A673 (cell line): ENCODE measurements around the gene HOXA6. TPM values are rescaled to one million over a fixed set of nuclear protein-coding genes. Genes with fewer than 3 reads are reported as not detected.

Source experiments
- BruUV-seq: library from RNA; stranded (reverse); fragments of 400-500 nt; replicated peaks from 2 replicates; lab custom pipeline; 2021; lab: Mats Ljungman, UMichigan
- CTCF ChIA-PET: fragments of 300-600 bp; sonication (Branson Sonifier 250); formaldehyde crosslinking; loops from one replicate; lab custom pipeline; 2022; ENCODE audit warnings: antibody characterized with exemption; lab: Charles Lee
- POLR2A ChIA-PET: fragments of 300-600 bp; sonication (Branson Sonifier 250); formaldehyde crosslinking; loops from one replicate; lab custom pipeline; 2022; ENCODE audit warnings: antibody characterized with exemption; ENCODE audit not compliant: low non-redundant PET; lab: Charles Lee
- DNase-seq: peaks from one replicate; pipeline ENCODE4 v3.0.0-alpha.2; 2015; ENCODE audit warnings: low spot score
- H3K27ac ChIP-seq: fragments of 200-600 bp; sonication (generic); 2 replicates; pipeline ENCODE4 v1.5.1; 2016; ENCODE audit warnings: mixed run types, low read depth, mild to moderate bottlenecking, mixed read lengths, antibody characterized with exemption, low read length; ENCODE audit not compliant: poor library complexity, severe bottlenecking
- H3K27me3 ChIP-seq: fragments of 200-600 bp; sonication (generic); replicated peaks from 2 replicates; pipeline ENCODE4 v1.6.1; 2017; ENCODE audit warnings: mixed run types, low read depth, mild to moderate bottlenecking, mixed read lengths, antibody characterized with exemption, low read length; ENCODE audit not compliant: insufficient read depth, poor library complexity
- H3K36me3 ChIP-seq: fragments of 200-600 bp; sonication (generic); 2 replicates; pipeline ENCODE4 v1.6.1; 2016; ENCODE audit warnings: mixed run types, mild to moderate bottlenecking, mixed read lengths, antibody characterized with exemption, low read length; ENCODE audit not compliant: insufficient read depth, poor library complexity, severe bottlenecking
- H3K4me1 ChIP-seq: fragments of 200-600 bp; sonication (generic); 2 replicates; pipeline ENCODE4 v1.6.1; 2017; ENCODE audit warnings: mixed run types, mild to moderate bottlenecking, mixed read lengths, antibody characterized with exemption, low read length; ENCODE audit not compliant: insufficient read depth, poor library complexity, severe bottlenecking
- H3K4me3 ChIP-seq: fragments of 200-600 bp; sonication (generic); 2 replicates; pipeline ENCODE4 v1.5.1; 2016; ENCODE audit warnings: low read depth, mixed run types, mild to moderate bottlenecking, mixed read lengths, low read length; ENCODE audit not compliant: poor library complexity, severe bottlenecking
- H3K9me3 ChIP-seq: fragments of 200-600 bp; sonication (generic); 2 replicates; pipeline ENCODE4 v1.6.1; 2016; ENCODE audit warnings: mixed run types, low read depth, mild to moderate bottlenecking, mixed read lengths, antibody characterized with exemption, low read length; ENCODE audit not compliant: poor library complexity, severe bottlenecking
- CTCF ChIP-seq: fragments of 300-800, 200-600 bp; sonication (generic); conservative IDR thresholded peaks from 2 replicates; pipeline ENCODE4 v1.5.1; 2017; ENCODE audit warnings: low read depth, mild to moderate bottlenecking, antibody characterized with exemption, low read length, moderate library complexity, mixed read lengths
- EZH2 ChIP-seq: fragments of 200-600 bp; sonication (generic); IDR thresholded peaks from 2 replicates; pipeline ENCODE4 v1.6.1; 2017; ENCODE audit warnings: borderline replicate concordance, low read depth, mild to moderate bottlenecking, mixed read lengths, antibody characterized with exemption, low read length; ENCODE audit not compliant: poor library complexity, severe bottlenecking
- intact Hi-C: fragments of 100-400 bp; cut with micrococcal nuclease; formaldehyde crosslinking; loops from one replicate; pipeline ENCODE4 v1.10.0; 2022; ENCODE audit not compliant: unreplicated experiment
- total RNA-seq: library from RNA; stranded (reverse); gene quantifications from 2 replicates; pipeline ENCODE4 v1.2.3, GENCODE V29; 2021

HOXA6 gene
- total RNA-seq, 1 experiment from 2014 or later = not detected

GRCh38 chr7:27194002-27194352 lies 46.4 kb upstream of the HOXA6 start:
- no peak for DNase-seq
- ChIA-PET CTCF (no interaction called here), POLR2A (no interaction called here)
- Histone ChIP-seq H3K4me3 (no peak overlapping the region), H3K9me3 (no peaks in the 10 kb centered on the region), H3K4me1 (no peaks in the 10 kb centered on the region), H3K27ac (no peak overlapping the region), H3K27me3 (peaks cover 99% of the 10 kb centered on the region), H3K36me3 (no peaks in the 10 kb centered on the region)
- intact Hi-C loops = no loop called here
- BruUV-seq = no TSS peak
- TF ChIP-seq EZH2 (no peak), CTCF (no peak)

- Histone ChIP-seq H3K9me3 (no peaks in the 10 kb centered on the region), H3K27me3 (peaks cover 99% of the 10 kb centered on the region), H3K27ac (no peak overlapping the region), H3K36me3 (no peaks in the 10 kb centered on the region), H3K4me3 (no peak overlapping the region), H3K4me1 (no peaks in the 10 kb centered on the region)
- POLR2A ChIA-PET = no interaction called here
- intact Hi-C loops = no loop called here
- BruUV-seq = no TSS peak
- no peak for DNase-seq
- CTCF ChIA-PET = no interaction called here
- TF ChIP-seq EZH2 = peak; percentile 27
- TF ChIP-seq CTCF = no peak
Observed at GRCh38 chr7:27193335-27194001, 45.9 kb upstream of the HOXA6 start.

- DNase-seq = no peak
- ChIA-PET POLR2A (no interaction called here), CTCF (interaction anchor here (0.6 kb wide), 1 partner anchor 787 kb away, joined by 3 read pairs; no protein-coding TSS in a partner anchor)
- H3K9me3 ChIP-seq = no peaks in the 10 kb centered on the region
- TF ChIP-seq CTCF (no peak), EZH2 (peak; percentile 76)
- peaks cover 99% of the 10 kb centered on the region for H3K27me3 ChIP-seq
- no peaks in the 10 kb centered on the region for H3K4me1 ChIP-seq
- no peak overlapping the region for H3K4me3 ChIP-seq
- no peak overlapping the region for H3K27ac ChIP-seq
- intact Hi-C loops = no loop called here
- no TSS peak for BruUV-seq
- no peaks in the 10 kb centered on the region for H3K36me3 ChIP-seq
Observed at GRCh38 chr7:27192546-27193334, 45.2 kb upstream of the HOXA6 start.
